Neural progenitor cell (in vitro differentiated cells): Measurements from ENCODE around the gene PRICKLE2.

ENCODE experiments used
- CTCF ChIP-seq: fragments of 200-600 bp; sonication (generic); IDR thresholded peaks from 2 replicates; pipeline ENCODE4 v1.5.1; 2017; ENCODE audit warnings: antibody characterized with exemption, mild to moderate bottlenecking
- EZH2 ChIP-seq: fragments of 200-600 bp; sonication (generic); IDR thresholded peaks from 2 replicates; pipeline ENCODE4 v1.6.1; 2017; ENCODE audit warnings: antibody characterized with exemption, mild to moderate bottlenecking, moderate library complexity
- EZH2phosphoT487 ChIP-seq: fragments of 200-600 bp; sonication (generic); IDR thresholded peaks from 2 replicates; pipeline ENCODE4 v1.6.1; 2017; ENCODE audit warnings: antibody characterized with exemption

- TF ChIP-seq CTCF (no peak), EZH2phosphoT487 (no peak), EZH2 (no peak)
These were observed 72.4 kb downstream of the PRICKLE2 start for GRCh38 chr3:64152676-64153466.
